Osteocyte (in vitro differentiated cells): Measurements from ENCODE around the gene KCNT1. TPM values are rescaled to one million over a fixed set of nuclear protein-coding genes. Genes with fewer than 3 reads are reported as not detected.

Experiments
- DNase-seq: peaks from one replicate; pipeline ENCODE4 v3.0.0; 2021; ENCODE audit warnings: mixed read lengths; ENCODE audit not compliant: unreplicated experiment; ENCODE audit errors: extremely low spot score
- H3K27ac Mint-ChIP-seq: one replicate; pipeline ENCODE4 v1.8.0; 2021; ENCODE audit warnings: mild to moderate bottlenecking, mixed read lengths; ENCODE audit not compliant: unreplicated experiment
- H3K27me3 Mint-ChIP-seq: one replicate; pipeline ENCODE4 v1.8.0; 2021; ENCODE audit warnings: mixed read lengths; ENCODE audit not compliant: unreplicated experiment
- H3K36me3 Mint-ChIP-seq: one replicate; pipeline ENCODE4 v1.8.0; 2021; ENCODE audit warnings: mixed read lengths; ENCODE audit not compliant: unreplicated experiment
- H3K4me1 Mint-ChIP-seq: one replicate; pipeline ENCODE4 v1.8.0; 2021; ENCODE audit warnings: mixed read lengths; ENCODE audit not compliant: unreplicated experiment
- H3K4me3 Mint-ChIP-seq: one replicate; pipeline ENCODE4 v1.8.0; 2021; ENCODE audit warnings: mild to moderate bottlenecking, moderate library complexity, mixed read lengths; ENCODE audit not compliant: unreplicated experiment
- H3K9me3 Mint-ChIP-seq: one replicate; pipeline ENCODE4 v1.8.0; 2021; ENCODE audit warnings: mixed read lengths; ENCODE audit not compliant: unreplicated experiment
- total RNA-seq: library from RNA; stranded (reverse); gene quantifications from 2 replicates; pipeline ENCODE4 v1.2.1, GENCODE V29; 2021
- TF ChIP-seq, protein P1 (sequence below): fragments of 200-600 bp; sonication (generic); IDR thresholded peaks from 2 replicates; pipeline ENCODE4 v1.5.0; 2021; ENCODE audit warnings: antibody characterized with exemption, mild to moderate bottlenecking, moderate library complexity

KCNT1 gene
- total RNA-seq, 1 donor from 2014 or later = not detected

DNA sequence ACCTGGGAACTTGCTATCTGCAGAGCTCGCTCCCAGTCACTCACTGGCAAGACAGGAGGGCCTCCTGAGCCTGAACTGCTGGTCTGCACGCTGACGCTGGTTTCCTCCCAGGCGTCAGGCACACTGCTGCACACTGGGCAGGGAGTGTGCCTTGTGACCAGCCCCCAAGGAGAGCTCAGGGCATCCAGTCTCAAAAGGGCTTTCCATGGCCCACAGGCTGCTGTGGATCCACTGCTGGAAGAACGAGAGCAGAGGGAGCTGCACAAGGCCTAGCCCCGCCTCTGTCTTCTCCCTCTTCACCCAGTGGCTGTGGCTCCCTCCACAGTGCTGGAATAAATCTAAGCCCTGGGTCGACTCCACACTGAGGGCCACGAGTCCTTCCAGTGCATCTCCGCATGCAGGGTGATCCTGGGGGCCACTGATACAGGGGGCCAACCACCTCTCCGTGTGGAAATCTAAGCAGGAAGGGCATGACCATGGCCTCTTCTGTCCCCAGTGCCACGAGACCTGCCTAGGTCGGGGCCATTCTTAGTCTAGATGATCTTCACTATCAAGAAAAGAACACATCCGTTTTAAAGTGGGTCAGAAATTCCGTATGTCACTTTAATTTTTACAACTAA, 111.8 kb downstream of the KCNT1 start:
- H3K4me1 Mint-ChIP-seq = peaks cover 3% of the 10 kb centered on the region
- no peak for DNase-seq

DNA sequence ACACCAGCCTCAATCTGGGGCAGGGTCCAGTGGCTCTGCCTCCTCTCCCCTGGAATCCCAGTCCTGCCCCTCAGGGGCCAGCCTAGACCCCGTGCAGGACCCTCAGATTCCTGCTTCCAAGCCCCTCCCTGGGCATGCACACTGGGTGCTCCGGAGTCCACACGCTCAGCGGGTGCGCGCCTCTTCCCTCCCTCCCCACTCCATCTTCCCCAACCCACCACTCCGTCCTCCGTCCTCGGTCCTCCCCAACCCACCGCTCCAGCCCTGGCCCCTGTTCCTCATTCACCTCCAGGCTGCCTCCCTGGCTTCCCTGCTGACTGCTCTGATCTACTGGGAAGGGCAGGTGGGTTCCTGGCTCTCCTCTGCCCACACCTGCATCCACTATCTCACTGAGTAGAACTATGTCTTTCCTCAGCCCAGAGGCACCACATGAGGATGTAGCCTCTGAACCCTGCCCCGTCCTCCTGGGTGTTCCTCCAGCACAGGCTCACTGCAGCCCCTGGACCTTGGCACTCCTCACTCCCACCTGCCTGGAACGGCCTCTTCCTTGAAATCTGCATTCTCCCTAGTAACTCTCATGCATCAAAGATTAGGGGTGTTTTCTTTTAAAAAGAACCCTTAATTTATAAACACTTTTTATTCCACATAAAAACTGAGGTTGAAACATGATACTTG, 112.6 kb downstream of the KCNT1 start:
- Mint-ChIP-seq H3K27me3 (no peaks in the 10 kb centered on the region), H3K36me3 (peaks cover 60% of the 10 kb centered on the region), H3K4me3 (no peak overlapping the region), H3K4me1 (peaks cover 2% of the 10 kb centered on the region), H3K9me3 (no peaks in the 10 kb centered on the region), H3K27ac (no peak overlapping the region)
- DNase-seq = no peak
- TF ChIP-seq, protein P1, sequence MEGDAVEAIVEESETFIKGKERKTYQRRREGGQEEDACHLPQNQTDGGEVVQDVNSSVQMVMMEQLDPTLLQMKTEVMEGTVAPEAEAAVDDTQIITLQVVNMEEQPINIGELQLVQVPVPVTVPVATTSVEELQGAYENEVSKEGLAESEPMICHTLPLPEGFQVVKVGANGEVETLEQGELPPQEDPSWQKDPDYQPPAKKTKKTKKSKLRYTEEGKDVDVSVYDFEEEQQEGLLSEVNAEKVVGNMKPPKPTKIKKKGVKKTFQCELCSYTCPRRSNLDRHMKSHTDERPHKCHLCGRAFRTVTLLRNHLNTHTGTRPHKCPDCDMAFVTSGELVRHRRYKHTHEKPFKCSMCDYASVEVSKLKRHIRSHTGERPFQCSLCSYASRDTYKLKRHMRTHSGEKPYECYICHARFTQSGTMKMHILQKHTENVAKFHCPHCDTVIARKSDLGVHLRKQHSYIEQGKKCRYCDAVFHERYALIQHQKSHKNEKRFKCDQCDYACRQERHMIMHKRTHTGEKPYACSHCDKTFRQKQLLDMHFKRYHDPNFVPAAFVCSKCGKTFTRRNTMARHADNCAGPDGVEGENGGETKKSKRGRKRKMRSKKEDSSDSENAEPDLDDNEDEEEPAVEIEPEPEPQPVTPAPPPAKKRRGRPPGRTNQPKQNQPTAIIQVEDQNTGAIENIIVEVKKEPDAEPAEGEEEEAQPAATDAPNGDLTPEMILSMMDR = no peak

More for the DNA sequence above, 111.8 kb downstream of the KCNT1 start:
- H3K4me3 Mint-ChIP-seq = no peak overlapping the region
- peaks cover 57% of the 10 kb centered on the region for H3K36me3 Mint-ChIP-seq
- H3K27me3 Mint-ChIP-seq = no peaks in the 10 kb centered on the region
- TF ChIP-seq, protein P1 = no peak
- H3K27ac Mint-ChIP-seq = no peak overlapping the region
- no peaks in the 10 kb centered on the region for H3K9me3 Mint-ChIP-seq

DNA sequence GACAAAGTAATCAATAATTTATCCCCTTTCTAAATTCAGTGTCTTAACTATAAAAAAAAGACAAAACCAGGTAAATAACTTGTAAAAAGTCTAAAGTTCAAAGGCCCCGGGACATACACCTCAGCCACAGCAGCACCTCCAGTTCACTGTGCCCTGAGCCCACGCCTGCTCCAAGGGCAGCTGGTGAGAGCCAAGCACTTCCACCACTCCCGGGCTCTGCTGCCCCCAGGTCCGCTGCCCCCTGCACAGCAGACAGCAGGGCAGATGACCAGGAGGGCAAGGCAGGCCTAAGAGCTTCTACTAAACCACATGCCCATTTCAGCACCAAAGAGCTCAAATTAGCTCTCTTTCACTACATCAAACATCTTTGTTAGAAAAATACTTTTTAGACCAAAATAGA, 113.4 kb downstream of the KCNT1 start:
- Mint-ChIP-seq H3K27me3 (no peaks in the 10 kb centered on the region), H3K27ac (no peak overlapping the region), H3K4me1 (no peaks in the 10 kb centered on the region), H3K36me3 (peaks cover 61% of the 10 kb centered on the region), H3K4me3 (no peak overlapping the region), H3K9me3 (no peaks in the 10 kb centered on the region)
- no peak for DNase-seq
- TF ChIP-seq, protein P1 = no peak

GRCh38 chr9:135815830-135816650, 114.1 kb downstream of the KCNT1 start:
- H3K27ac Mint-ChIP-seq = no peak overlapping the region
- no peaks in the 10 kb centered on the region for H3K9me3 Mint-ChIP-seq
- no peak for DNase-seq
- TF ChIP-seq, protein P1 = no peak
- no peaks in the 10 kb centered on the region for H3K27me3 Mint-ChIP-seq
- H3K4me1 Mint-ChIP-seq = no peaks in the 10 kb centered on the region
- H3K36me3 Mint-ChIP-seq = peaks cover 59% of the 10 kb centered on the region
- no peak overlapping the region for H3K4me3 Mint-ChIP-seq

- H3K36me3 Mint-ChIP-seq = peaks cover 58% of the 10 kb centered on the region
- no peak overlapping the region for H3K4me3 Mint-ChIP-seq
- no peaks in the 10 kb centered on the region for H3K4me1 Mint-ChIP-seq
- H3K27ac Mint-ChIP-seq = no peak overlapping the region
- H3K9me3 Mint-ChIP-seq = no peaks in the 10 kb centered on the region
- TF ChIP-seq, protein P1 = no peak
- no peaks in the 10 kb centered on the region for H3K27me3 Mint-ChIP-seq
- DNase-seq = no peak
Observed at GRCh38 chr9:135816651-135816970, 114.6 kb downstream of the KCNT1 start.
